ENCODE measurements around the gene MAT2A. TPM values are rescaled to one million over a fixed set of nuclear protein-coding genes. Genes with fewer than 3 reads are reported as not detected.

Gene MAT2A
- total RNA-seq, 1 donor from 2014 or later, result 145 TPM

DNA sequence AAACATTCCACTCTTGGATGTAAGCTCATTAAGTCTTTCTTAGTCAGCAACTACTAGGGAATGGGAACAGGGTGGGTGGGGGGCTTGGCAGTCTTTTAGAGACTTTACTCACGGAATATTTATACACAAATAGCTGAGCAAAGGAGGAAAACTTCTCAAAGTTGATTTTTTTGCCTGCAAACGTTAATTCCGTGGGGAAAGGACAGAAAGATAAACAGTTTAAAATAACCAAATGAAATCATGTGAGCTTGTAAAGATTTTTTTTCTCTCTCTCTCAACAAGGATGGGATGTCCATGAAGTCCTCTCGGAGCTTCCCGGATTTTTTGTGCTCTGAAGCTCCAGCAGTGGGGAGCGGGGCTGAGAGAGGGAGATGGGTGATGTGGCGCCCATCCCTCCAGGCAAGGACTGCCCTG lies 32.2 kb upstream of the MAT2A start:
- intact Hi-C loops (cut with micrococcal nuclease), result no loop called here
- Histone ChIP-seq H3K36me3 (no peaks in the 10 kb centered on the region), H3K27me3 (ENCODE audit: low read depth) (no peaks in the 10 kb centered on the region), H3K27ac (replicated peaks) (peak overlapping the region; percentile 68), H3K4me1 (peaks cover 57% of the 10 kb centered on the region), H3K4me3 (no peak overlapping the region), H3K9me3 (replicated peaks) (no peaks in the 10 kb centered on the region)
- TF ChIP-seq, protein P1, sequence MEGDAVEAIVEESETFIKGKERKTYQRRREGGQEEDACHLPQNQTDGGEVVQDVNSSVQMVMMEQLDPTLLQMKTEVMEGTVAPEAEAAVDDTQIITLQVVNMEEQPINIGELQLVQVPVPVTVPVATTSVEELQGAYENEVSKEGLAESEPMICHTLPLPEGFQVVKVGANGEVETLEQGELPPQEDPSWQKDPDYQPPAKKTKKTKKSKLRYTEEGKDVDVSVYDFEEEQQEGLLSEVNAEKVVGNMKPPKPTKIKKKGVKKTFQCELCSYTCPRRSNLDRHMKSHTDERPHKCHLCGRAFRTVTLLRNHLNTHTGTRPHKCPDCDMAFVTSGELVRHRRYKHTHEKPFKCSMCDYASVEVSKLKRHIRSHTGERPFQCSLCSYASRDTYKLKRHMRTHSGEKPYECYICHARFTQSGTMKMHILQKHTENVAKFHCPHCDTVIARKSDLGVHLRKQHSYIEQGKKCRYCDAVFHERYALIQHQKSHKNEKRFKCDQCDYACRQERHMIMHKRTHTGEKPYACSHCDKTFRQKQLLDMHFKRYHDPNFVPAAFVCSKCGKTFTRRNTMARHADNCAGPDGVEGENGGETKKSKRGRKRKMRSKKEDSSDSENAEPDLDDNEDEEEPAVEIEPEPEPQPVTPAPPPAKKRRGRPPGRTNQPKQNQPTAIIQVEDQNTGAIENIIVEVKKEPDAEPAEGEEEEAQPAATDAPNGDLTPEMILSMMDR (IDR thresholded peaks at IDR 0.05; ENCODE audit: borderline replicate concordance), result no peak
- DNase-seq, result no peak

DNA sequence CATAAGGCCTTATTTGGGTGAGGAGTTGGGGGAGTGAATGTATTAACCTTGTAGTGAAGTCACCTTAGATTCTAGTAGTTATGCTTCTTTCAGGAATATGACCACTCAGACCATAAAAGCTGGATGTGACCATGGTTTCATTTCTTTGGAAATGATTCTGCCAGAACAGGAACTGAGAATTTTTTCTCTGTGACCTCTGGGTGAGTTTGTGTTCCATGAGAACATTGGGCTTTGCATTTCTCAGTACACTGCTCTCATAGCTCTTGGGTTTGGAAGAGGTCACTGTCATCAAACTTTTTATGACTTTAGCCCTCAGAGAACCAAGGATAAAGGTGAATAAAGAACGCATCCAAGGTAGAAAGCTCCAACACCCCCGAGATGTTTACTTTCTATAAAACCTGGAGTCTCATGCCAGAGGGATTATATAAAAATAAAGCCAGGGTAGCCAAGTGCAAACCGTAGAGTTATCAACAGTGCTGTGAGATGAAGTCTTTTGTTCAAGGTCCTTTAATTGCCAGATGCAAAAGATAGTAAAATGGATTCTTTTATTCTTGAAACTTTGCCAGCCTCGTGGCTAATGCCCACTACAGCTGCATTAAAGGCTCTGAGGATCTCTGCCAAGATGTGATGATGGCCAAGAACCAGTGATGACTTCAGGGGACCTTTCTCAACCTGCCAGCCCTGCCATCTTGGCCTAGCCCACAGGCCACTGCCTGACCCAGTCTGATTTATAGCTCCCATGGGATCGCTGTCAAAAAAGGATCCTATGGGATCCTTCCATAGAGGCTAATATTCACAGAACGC lies 27.8 kb upstream of the MAT2A start:
- peak overlapping the region; percentile 58 for H3K27ac ChIP-seq (replicated peaks)
- TF ChIP-seq, protein P1 (IDR thresholded peaks at IDR 0.05; ENCODE audit: borderline replicate concordance), result no peak
- no peaks in the 10 kb centered on the region for H3K36me3 ChIP-seq
- DNase-seq, result no peak
- intact Hi-C loops (cut with micrococcal nuclease), result no loop called here
- H3K27me3 ChIP-seq (ENCODE audit: low read depth), result no peaks in the 10 kb centered on the region
- no peaks in the 10 kb centered on the region for H3K9me3 ChIP-seq (replicated peaks)
- no peak overlapping the region for H3K4me3 ChIP-seq
- peaks cover 17% of the 10 kb centered on the region for H3K4me1 ChIP-seq

DNA sequence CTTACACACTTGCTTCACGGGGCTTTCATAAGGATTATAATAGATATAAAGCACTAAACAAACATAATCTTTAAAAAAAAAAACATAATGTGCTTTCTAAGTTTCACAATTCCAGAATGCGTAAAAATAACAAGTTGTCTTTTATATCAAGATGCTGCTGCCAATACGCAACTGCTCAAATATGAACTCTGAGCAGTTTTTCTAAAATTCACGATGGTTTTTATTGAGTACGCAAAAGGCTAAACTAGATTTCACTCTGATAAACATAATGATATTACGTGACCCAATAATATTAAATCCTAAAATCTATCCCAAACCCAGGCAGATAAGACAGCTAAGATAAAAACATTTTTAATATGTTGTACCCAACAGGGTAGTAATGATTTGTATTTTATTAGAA lies 24.6 kb upstream of the MAT2A start:
- H3K27ac ChIP-seq (replicated peaks), result no peak overlapping the region
- no peaks in the 10 kb centered on the region for H3K27me3 ChIP-seq (ENCODE audit: low read depth)
- intact Hi-C loops (cut with micrococcal nuclease), result no loop called here
- peaks cover 16% of the 10 kb centered on the region for H3K4me1 ChIP-seq
- H3K36me3 ChIP-seq, result no peaks in the 10 kb centered on the region
- H3K4me3 ChIP-seq, result no peak overlapping the region
- no peak for DNase-seq
- no peaks in the 10 kb centered on the region for H3K9me3 ChIP-seq (replicated peaks)
- TF ChIP-seq, protein P1 (IDR thresholded peaks at IDR 0.05; ENCODE audit: borderline replicate concordance), result no peak

DNA sequence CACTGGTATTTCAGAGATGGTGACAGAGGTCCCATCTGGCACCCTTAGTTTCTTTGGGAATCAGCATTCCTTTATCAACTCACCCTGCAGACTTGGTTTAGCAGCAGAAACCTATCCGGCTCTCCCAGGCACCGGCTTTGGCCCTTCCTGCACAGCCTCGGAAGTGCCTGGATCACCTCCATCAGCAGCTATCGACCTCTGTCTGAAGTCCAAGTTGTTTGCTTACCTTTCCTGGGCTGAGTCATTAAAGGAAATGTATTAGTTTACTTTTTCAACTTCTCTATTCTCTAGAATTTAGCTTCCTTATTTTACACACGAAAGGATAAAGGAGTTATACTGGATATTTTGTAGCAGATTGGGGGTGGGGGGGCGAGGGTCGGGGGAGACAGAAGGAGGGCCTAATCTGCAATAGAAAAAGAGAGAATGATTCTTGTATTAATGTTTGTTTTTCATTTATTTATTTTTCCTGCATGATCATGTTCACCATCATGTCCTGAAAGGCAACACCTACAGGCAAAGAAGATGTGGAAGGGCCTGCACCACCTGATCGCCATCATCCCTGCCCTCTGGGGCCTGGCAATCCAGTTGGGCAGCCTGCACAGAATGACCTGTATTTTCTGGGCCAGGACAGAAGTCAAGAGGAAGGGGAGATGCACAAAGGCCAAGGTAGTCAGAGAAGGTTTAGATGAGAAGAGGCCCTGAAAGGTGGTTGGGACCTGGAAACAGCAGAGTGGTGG lies 22.1 kb upstream of the MAT2A start:
- TF ChIP-seq, protein P1 (IDR thresholded peaks at IDR 0.05; ENCODE audit: borderline replicate concordance), result no peak
- Histone ChIP-seq H3K4me1 (peaks cover 2% of the 10 kb centered on the region), H3K4me3 (no peak overlapping the region), H3K27ac (replicated peaks) (no peak overlapping the region), H3K9me3 (replicated peaks) (no peaks in the 10 kb centered on the region), H3K27me3 (ENCODE audit: low read depth) (no peaks in the 10 kb centered on the region), H3K36me3 (no peaks in the 10 kb centered on the region)
- no peak for DNase-seq
- intact Hi-C loops (cut with micrococcal nuclease), result no loop called here

DNA sequence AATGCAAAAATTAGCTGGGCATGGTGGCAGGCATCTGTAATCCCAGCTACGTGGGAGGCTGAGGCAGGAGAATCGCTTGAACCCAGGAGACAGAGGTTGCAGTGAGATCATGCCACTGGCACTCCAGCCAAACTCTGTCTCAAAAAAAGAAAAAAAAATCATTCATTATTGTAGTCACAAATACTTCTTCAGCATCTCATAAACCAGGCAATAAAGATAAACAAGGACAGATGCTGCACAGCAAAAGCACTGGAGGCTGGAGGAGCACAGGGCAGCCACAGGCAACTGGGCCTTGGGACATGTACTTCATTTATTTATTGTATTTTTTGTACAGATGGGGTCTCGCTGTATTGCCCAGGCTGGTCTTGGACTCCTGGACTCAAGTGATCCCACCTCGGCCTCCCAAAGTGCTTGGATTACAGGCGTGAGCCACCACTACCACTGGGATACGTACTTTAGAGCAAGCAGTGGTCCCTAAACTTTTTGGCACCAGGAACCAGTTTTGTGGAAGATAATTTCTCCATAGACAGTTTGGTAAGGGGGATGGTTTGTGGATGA lies 16.8 kb upstream of the MAT2A start:
- TF ChIP-seq, protein P1 (IDR thresholded peaks at IDR 0.05; ENCODE audit: borderline replicate concordance), result no peak
- intact Hi-C loops (cut with micrococcal nuclease), result no loop called here
- Histone ChIP-seq H3K27ac (replicated peaks) (no peak overlapping the region), H3K27me3 (ENCODE audit: low read depth) (no peaks in the 10 kb centered on the region), H3K9me3 (replicated peaks) (no peaks in the 10 kb centered on the region), H3K4me1 (peaks cover 26% of the 10 kb centered on the region), H3K36me3 (no peaks in the 10 kb centered on the region), H3K4me3 (no peak overlapping the region)
- no peak for DNase-seq

All from left ventricle myocardium inferior (tissue), 1 donor.